Glomerular endothelial cell (primary cell): Measurements from ENCODE around the gene COL25A1. TPM values are rescaled to one million over a fixed set of nuclear protein-coding genes. Genes with fewer than 3 reads are reported as not detected.

Source experiments
- DNase-seq: peaks from one replicate; pipeline ENCODE4 v3.0.0-alpha.2; 2011; ENCODE audit warnings: low read depth, low spot score; ENCODE audit errors: extremely low read depth
- total RNA-seq: library from RNA; depleted of rRNA; stranded (reverse); fragments of >200 nt; gene quantifications from 2 replicates; pipeline ENCODE4 v1.2.3, GENCODE V29; 2015

Gene COL25A1
- total RNA-seq, 1 donor from 2014 or later, result 2.2 TPM

- DNase-seq, result no peak
Observed at GRCh38 chr4:109294006-109294405, 8.5 kb downstream of the COL25A1 start.

- no peak for DNase-seq
Observed at GRCh38 chr4:109291707-109292238, 10.7 kb downstream of the COL25A1 start.

- no peak for DNase-seq
Observed at GRCh38 chr4:109290918-109291317, 11.5 kb downstream of the COL25A1 start.

GRCh38 chr4:109278594-109279031 lies 23.8 kb downstream of the COL25A1 start:
- DNase-seq, result no peak

GRCh38 chr4:109276482-109277095 lies 25.9 kb downstream of the COL25A1 start:
- DNase-seq, result no peak

- DNase-seq, result no peak
Observed at GRCh38 chr4:109275066-109275745, 27.3 kb downstream of the COL25A1 start.

GRCh38 chr4:109266891-109267290 lies 35.6 kb downstream of the COL25A1 start:
- no peak for DNase-seq

GRCh38 chr4:109266236-109266635 lies 36.2 kb downstream of the COL25A1 start:
- no peak for DNase-seq

- DNase-seq, result no peak
Observed at GRCh38 chr4:109263721-109264120, 38.7 kb downstream of the COL25A1 start.

- no peak for DNase-seq
Observed at GRCh38 chr4:109256818-109257217, 45.6 kb downstream of the COL25A1 start.

- DNase-seq, result no peak
Observed at GRCh38 chr4:109254845-109255244, 47.6 kb downstream of the COL25A1 start.

- DNase-seq, result no peak
Observed at GRCh38 chr4:109251396-109251795, 51.1 kb downstream of the COL25A1 start.

GRCh38 chr4:109248322-109248900 lies 54.0 kb downstream of the COL25A1 start:
- DNase-seq, result no peak

GRCh38 chr4:109243871-109244270 lies 58.6 kb downstream of the COL25A1 start:
- no peak for DNase-seq

- DNase-seq, result no peak
Observed at GRCh38 chr4:109238746-109239145, 63.7 kb downstream of the COL25A1 start.

GRCh38 chr4:109235683-109236082 lies 66.8 kb downstream of the COL25A1 start:
- DNase-seq, result no peak

- DNase-seq, result no peak
Observed at GRCh38 chr4:109234596-109234995, 67.9 kb downstream of the COL25A1 start.

- no peak for DNase-seq
Observed at GRCh38 chr4:109233570-109233969, 68.9 kb downstream of the COL25A1 start.

- no peak for DNase-seq
Observed at GRCh38 chr4:109232681-109233080, 69.8 kb downstream of the COL25A1 start.

- no peak for DNase-seq
Observed at GRCh38 chr4:109231331-109231730, 71.1 kb downstream of the COL25A1 start.

- no peak for DNase-seq
Observed at GRCh38 chr4:109229028-109229427, 73.4 kb downstream of the COL25A1 start.

GRCh38 chr4:109218288-109218687 lies 84.2 kb downstream of the COL25A1 start:
- no peak for DNase-seq
